Endothelial cell of umbilical vein (primary cell): ENCODE data around the gene RNF135.
"Not testable (repeated sequence)": the region's sequence is repeated elsewhere in the genome, so short reads cannot be mapped to it uniquely, and the experiment has no call there.

ENCODE experiments used
- CTCF ChIP-seq, 2 donors: IDR thresholded peaks; 1 replicate in 1 of 2; 2 replicates in 1 of 2; pipeline ENCODE4 v1.5.1; 2011; ENCODE audit warnings: low read length in 2 of 2, mild to moderate bottlenecking in 2 of 2, moderate library complexity in 2 of 2, control low read depth in 1 of 2, inconsistent platforms in 1 of 2, low read depth in 1 of 2; ENCODE audit not compliant: insufficient read depth in 1 of 2; ENCODE audit errors: extremely low read depth in 1 of 2
- EZH2 ChIP-seq: IDR thresholded peaks from 2 replicates; pipeline ENCODE4 v1.6.1; 2012; ENCODE audit warnings: borderline replicate concordance, low read depth, mild to moderate bottlenecking, moderate library complexity, low read length, inconsistent platforms; ENCODE audit not compliant: severe bottlenecking
- FOS ChIP-seq: IDR thresholded peaks from 2 replicates; pipeline ENCODE4 v1.6.1; 2011; ENCODE audit warnings: mild to moderate bottlenecking, low read length, moderate library complexity, borderline replicate concordance; ENCODE audit not compliant: insufficient read depth
- GATA2 ChIP-seq: IDR thresholded peaks from 2 replicates; pipeline ENCODE4 v1.7.0; 2011; ENCODE audit warnings: low read depth, mild to moderate bottlenecking, moderate library complexity, mixed read lengths, low read length; ENCODE audit not compliant: insufficient read length, insufficient read depth
- JUN ChIP-seq: IDR thresholded peaks from 2 replicates; pipeline ENCODE4 v1.6.1; 2011; ENCODE audit warnings: borderline replicate concordance, low read depth; ENCODE audit not compliant: insufficient read length, insufficient read depth
- MAX ChIP-seq: IDR thresholded peaks from 2 replicates; pipeline ENCODE4 v1.6.1; 2011; ENCODE audit not compliant: insufficient read depth, insufficient read length
- MYC ChIP-seq: IDR thresholded peaks from one replicate; pipeline ENCODE4 v1.6.1; 2011; ENCODE audit warnings: mild to moderate bottlenecking, low read depth, low read length
- POLR2A ChIP-seq: IDR thresholded peaks from 2 replicates; pipeline ENCODE4 v1.6.1; 2012; ENCODE audit warnings: low read depth, mild to moderate bottlenecking, control low read depth, low read length
- POLR2AphosphoS5 ChIP-seq: IDR thresholded peaks from 2 replicates; pipeline ENCODE4 v1.6.1; 2012; ENCODE audit warnings: low read depth, mild to moderate bottlenecking, control low read depth, low read length, moderate library complexity; ENCODE audit not compliant: insufficient read depth

GRCh38 chr17:31042378-31042777 is 71.5 kb downstream of the RNF135 start:
- TF ChIP-seq CTCF (IDR thresholded peaks at IDR 0.05; ENCODE audit: extremely low read depth in 1 of 2, insufficient read depth in 1 of 2, low read depth in 1 of 2, low read length in 2 of 2); POLR2AphosphoS5; POLR2A; MAX; FOS; EZH2; JUN; GATA2; MYC: not testable (repeated sequence)
